ENCODE measurements around the gene TTC1.

TTC1 gene

DNA sequence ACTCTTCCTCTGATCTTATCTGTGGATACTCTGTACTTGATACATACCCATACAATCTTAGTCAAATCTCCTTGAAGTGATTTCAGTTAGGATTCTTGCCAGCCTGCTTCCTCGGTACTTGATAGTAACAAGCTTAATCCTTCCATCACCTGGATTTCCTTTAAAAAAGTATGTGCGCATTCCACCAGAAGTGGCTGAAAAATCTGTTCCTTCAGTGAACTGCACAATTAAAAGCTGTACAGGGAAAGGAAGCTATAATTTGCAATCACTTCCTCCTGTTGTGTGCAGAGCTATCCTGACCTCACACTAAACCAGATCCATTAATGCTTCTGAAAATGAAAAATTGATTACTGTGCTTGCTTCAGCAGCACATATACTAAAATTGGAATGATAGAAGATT, 63.0 kb downstream of the TTC1 start:
- no peak for DNase-seq
- TF ChIP-seq GATA1 (IDR thresholded peaks at IDR 0.05; ENCODE audit: low read depth, low read length): no peak
- TF ChIP-seq POLR2A (IDR thresholded peaks at IDR 0.05; ENCODE audit: low read length): no peak

DNA sequence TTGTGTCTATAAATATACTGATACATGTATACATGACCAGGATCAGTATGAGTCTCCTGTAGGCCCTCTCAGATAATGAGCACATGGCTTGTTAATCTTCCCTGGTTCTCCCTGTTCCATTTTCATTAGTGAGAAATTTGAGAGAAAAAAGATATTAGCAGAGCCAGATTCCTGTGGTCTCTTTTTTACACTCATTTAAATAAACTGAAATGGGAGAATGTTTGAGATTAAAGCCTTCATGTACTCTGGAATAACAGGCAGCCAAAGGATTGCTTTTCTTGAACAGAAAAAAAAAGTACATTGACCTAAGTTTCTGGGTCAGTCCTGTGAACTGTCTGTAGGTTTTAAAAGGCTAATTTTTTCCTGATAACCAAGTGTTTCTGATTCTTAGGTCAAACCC, 66.1 kb downstream of the TTC1 start:
- no peak for DNase-seq
- no peak for TF ChIP-seq POLR2A (IDR thresholded peaks at IDR 0.05; ENCODE audit: low read length)
- no peak for TF ChIP-seq GATA1 (IDR thresholded peaks at IDR 0.05; ENCODE audit: low read depth, low read length)

DNA sequence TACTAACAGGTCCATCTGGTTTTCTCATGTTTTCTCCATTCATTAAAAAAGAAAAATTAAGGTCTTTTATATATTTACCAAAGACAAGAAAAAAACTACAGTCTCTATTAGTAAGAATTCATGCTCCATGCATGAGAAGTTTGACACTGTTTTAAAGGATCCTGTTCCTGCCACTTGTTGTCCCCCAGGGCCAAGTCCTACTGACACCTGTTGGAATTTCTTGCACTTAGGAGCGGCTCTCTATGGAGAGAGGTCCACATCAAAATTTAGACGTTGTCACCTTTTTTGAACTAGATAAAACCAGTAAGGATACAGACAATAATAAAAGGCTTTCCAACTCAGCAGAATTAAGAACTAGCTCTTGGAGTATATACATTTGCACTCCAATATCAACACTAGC, 68.1 kb downstream of the TTC1 start:
- no peak for TF ChIP-seq POLR2A (IDR thresholded peaks at IDR 0.05; ENCODE audit: low read length)
- no peak for DNase-seq

DNA sequence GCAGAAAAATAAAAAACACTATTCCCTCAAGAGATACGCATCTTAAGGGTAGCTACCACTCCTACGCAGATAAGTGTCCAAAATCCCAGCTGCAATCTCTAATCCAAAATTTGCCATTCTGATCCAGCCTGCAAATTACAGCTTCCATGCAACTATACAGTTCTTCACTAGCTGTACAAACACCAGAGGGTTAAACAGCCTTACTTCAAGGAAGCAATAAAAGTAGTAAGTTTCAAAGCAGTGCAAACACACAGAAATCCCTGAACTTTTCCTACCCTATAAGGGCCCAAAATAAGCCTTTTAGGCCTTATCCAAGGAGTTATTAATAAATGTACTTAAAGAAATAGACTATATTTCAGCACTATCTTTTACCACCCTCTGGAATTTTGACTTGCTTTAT, 70.8 kb downstream of the TTC1 start:
- TF ChIP-seq POLR2A (IDR thresholded peaks at IDR 0.05; ENCODE audit: low read length) (no peak), GATA1 (IDR thresholded peaks at IDR 0.05; ENCODE audit: low read depth, low read length) (no peak)
- no peak for DNase-seq

DNA sequence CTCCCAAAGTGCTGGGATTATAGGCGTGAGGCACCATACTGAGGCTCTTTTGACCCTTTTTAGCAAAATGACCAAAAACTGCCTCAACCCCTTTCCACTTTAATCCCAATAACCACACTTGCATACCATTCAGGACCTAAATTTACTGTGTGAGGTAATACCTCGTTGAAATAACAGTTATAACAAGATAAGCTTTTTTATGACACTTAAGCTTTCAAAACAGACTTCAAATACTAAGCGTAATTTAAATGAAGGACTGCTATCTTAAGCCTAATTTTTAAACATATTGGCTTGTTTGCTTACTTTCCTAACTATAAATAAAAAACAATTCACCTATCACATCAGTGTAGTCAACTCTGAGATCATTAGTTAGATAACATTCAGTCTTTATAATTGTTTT, 72.6 kb downstream of the TTC1 start:
- TF ChIP-seq POLR2A (IDR thresholded peaks at IDR 0.05; ENCODE audit: low read length): no peak
- no peak for TF ChIP-seq GATA1 (IDR thresholded peaks at IDR 0.05; ENCODE audit: low read depth, low read length)
- DNase-seq: no peak

DNA sequence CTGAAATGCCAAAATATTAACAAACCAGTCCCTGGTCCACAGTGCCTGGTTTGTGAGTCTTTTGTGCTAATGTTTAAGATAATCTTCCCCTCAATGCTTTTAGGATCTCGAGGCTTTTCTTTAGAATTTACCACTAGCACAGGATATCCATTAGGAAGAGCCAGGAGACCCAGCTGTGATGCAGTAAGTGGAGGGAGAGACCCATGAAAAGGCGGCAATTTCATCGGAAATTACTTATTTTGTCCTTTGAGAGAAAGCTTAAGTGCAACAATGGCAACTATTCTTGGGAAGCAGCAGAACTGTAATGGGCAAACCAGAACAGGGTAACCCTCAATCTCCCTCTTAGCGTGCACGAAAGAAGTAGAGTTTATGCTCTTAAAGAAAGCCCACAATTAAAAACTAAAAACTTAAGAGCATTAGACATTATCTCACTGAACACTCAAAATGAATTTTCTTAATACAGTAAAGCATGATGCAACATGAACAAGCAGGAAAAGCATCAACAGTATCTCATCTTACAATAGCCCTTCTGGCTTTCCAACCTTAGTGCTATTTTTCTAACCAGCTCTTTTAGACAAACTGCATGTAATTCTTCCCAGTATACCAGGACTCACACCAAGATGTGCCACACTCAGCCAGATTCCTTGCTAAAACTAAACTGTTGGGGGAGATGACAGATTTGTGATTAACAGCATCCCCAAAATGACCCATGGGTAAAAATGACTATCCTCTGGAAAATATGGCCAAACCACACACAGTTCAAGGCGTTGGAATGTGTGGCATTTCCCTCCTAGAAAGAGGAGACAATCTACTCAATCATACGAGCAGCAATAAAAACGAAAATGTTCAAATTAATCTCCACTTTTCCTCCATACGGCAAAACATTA, 73.9 kb downstream of the TTC1 start:
- TF ChIP-seq POLR2A (IDR thresholded peaks at IDR 0.05; ENCODE audit: low read length) (no peak), GATA1 (IDR thresholded peaks at IDR 0.05; ENCODE audit: low read depth, low read length) (no peak)
- no peak for DNase-seq

DNA sequence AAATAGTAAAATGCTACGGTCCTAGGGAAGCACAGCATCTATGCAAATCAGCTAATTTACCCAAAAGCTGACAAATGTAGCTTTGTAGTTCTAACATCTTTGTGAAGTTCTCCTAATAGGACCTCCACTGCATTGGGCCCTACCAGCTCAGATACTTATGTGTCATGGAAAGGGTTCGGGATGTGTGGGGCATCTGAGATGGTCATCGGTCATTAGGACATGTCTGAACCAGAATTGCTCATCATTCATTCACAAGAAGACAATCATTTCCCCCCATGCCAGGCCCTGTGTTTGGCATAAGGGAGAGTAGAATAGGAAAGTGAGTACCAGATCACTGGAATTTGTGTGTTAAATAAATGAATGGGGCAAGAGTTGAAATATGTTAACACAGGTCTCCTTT, 74.6 kb downstream of the TTC1 start:
- no peak for TF ChIP-seq POLR2A (IDR thresholded peaks at IDR 0.05; ENCODE audit: low read length)
- TF ChIP-seq GATA1 (IDR thresholded peaks at IDR 0.05; ENCODE audit: low read depth, low read length): no peak
- DNase-seq: no peak

DNA sequence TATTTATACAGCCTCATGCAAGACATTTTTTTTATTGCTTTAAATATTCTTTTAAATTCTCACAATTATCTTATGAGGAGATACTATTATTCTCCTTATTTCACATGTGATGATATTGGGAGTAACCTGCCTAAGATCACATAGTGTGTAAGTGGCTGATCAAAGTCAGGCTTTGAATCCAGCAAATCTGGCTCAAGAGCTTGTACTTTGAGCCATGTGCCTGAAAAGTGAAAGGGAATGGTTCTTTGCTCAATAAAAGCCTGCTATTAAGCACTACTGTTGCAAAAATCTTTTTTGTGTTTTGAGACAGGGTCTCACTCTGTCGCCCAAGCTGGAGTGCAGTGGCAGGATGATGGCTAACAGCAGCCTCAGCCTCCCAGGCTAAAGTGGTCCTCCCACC, 75.2 kb downstream of the TTC1 start:
- TF ChIP-seq POLR2A (IDR thresholded peaks at IDR 0.05; ENCODE audit: low read length): no peak
- TF ChIP-seq GATA1 (IDR thresholded peaks at IDR 0.05; ENCODE audit: low read depth, low read length): no peak
- no peak for DNase-seq

DNA sequence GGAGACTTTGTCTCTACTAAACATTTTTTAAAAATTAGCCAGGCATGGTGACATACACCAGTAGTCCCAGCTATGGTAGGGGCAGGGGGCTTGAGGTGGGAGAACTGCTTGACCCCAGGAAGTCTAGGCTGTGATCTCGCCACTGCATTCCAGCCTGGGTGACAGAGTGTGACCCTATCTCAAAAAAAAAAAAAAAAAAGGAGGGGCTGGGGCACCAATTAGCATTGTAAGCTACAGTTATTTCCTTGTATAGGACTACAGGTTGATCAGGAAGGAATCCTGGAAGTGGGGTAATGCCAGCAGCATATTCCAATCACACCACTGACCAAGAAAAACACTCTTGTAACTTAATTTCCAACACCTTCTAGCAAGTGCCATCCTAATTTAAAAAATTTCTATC, 78.3 kb downstream of the TTC1 start:
- TF ChIP-seq GATA1 (IDR thresholded peaks at IDR 0.05; ENCODE audit: low read depth, low read length) (no peak), POLR2A (IDR thresholded peaks at IDR 0.05; ENCODE audit: low read length) (no peak)
- DNase-seq: no peak

DNA sequence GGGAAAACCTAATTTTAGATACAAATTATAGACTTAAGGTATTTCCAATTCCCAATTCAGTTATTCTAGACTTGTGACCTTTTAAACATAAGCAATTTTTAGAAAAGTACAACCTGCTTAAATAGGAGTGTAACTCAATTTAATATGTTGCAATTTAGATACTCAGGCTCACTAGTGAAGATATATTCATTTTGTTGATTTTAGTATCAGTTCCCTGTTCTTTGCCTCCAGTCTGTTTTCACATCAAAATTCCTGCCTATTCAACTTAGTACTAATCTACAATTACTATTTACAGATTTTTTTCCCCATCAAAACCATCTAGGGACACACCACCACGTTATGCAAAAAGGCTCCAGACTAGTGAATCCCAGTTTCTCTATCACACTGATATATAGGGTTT, 79.9 kb downstream of the TTC1 start:
- no peak for DNase-seq
- no peak for TF ChIP-seq POLR2A (IDR thresholded peaks at IDR 0.05; ENCODE audit: low read length)
- no peak for TF ChIP-seq GATA1 (IDR thresholded peaks at IDR 0.05; ENCODE audit: low read depth, low read length)

DNA sequence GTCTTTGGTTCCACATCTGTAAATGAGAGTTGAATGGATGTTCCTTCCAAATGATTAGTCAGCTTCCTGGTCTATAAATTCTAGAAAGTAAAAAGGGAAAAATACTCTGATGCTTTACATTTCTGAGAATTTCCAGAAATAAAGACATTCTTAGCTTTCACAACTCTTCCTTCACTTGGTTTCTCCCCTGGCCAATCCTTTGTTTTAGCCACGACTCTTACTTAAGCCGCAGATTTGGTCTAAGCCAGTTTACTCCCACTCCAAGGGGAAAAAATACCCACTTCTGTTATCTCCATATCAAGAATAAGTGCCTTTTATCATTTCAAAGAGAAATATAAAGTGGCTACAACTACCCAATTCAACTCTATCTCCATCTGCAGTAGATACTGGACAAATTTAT, 80.6 kb downstream of the TTC1 start:
- no peak for DNase-seq
- TF ChIP-seq GATA1 (IDR thresholded peaks at IDR 0.05; ENCODE audit: low read depth, low read length) (no peak), POLR2A (IDR thresholded peaks at IDR 0.05; ENCODE audit: low read length) (no peak)

DNA sequence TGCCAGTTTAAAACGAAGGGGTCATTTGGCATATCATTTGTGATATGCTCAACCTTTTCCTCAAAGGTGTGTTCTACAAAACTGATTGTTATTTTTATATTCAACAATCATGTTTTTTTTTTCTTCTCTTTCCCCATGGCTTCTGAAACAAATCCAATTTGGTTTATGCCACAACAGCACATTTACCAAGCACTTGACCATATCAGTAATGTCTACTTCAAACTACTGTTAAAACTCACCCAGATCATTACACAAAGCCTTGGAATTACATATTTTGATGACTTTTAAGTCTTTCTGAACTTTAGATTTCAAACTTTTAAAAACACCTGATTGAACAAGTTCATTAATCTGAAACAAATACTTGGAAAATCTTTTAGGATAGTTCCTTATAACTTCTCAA, 81.1 kb downstream of the TTC1 start:
- no peak for DNase-seq
- TF ChIP-seq GATA1 (IDR thresholded peaks at IDR 0.05; ENCODE audit: low read depth, low read length) (no peak), POLR2A (IDR thresholded peaks at IDR 0.05; ENCODE audit: low read length) (no peak)

DNA sequence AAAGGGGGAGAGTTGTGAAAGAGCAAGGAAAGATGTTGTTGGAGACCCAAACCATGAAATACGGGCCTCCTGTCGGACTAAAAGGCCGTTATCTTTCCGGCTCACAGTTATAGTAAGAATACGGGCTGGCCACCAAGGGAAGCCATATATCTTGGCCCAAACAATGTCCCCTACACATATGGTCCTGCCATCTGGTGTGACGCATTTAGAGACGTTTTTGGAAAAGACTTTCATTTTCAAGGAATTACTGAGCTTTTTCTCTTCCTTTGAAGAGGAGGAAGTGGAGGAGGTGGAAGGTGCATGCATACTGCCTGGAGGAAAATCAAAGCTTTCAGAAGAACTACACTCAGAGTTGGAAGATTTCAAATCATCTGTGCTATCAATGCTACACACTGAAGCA, 83.6 kb downstream of the TTC1 start:
- no peak for DNase-seq
- TF ChIP-seq POLR2A (IDR thresholded peaks at IDR 0.05; ENCODE audit: low read length): no peak
- TF ChIP-seq GATA1 (IDR thresholded peaks at IDR 0.05; ENCODE audit: low read depth, low read length): no peak

DNA sequence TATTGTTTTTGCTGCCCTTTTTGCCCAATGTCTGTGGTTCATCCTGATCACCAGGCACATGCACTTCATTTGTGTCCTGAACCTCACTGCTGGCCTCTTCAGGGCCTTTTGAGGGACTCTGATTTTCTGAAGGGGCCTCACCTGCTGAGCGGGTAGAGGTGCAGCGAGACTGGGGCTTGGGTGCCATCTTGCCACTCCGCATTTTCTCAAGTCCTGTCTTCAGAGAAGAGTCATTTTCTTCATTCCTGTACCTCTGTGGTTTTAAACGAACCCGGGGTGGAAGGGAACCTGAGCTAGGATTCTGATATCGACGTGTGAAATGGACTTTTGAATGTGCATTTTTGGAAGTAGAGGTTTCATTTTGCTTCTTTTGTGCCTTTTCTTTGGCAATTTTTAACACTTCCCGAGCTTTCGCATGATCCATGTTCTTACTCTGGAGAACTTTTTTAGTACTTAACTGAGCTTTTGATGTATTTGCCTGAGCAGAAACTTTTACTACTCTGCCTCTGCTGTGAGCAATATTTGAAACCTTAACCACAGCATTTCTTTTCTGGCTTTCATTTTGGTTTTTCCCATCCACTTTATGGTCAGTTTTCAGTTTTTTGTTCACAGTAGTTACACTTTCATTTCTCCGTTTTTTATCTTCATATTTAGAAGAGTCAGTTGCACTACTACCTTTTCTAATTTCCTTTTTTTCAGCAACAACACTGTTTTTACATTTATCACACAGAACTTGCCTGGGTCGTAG, 84.2 kb downstream of the TTC1 start:
- no peak for TF ChIP-seq POLR2A (IDR thresholded peaks at IDR 0.05; ENCODE audit: low read length)
- no peak for TF ChIP-seq GATA1 (IDR thresholded peaks at IDR 0.05; ENCODE audit: low read depth, low read length)
- DNase-seq: no peak

DNA sequence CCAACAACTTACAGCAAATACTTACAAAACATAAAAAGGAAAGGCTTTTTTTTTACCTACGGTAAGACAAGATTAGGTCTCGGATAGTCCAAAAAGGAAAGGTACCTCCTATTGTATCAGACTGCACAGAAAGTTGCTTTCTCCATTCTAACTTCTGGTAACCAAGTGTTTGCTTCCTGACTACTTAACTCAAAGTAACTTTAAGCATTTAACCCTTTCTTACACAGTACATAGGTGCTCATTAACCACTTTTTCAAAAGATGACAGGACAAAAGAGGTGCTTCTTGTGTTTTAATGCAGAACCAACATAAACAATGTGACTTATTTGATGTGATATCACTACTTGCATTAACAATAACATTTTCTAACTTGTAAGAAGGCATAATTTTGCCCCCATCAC, 87.2 kb downstream of the TTC1 start:
- DNase-seq: no peak
- TF ChIP-seq POLR2A (IDR thresholded peaks at IDR 0.05; ENCODE audit: low read length): no peak
- TF ChIP-seq GATA1 (IDR thresholded peaks at IDR 0.05; ENCODE audit: low read depth, low read length): no peak
